Fibroblast of lung (primary cell): ENCODE data around the gene IQGAP2. TPM values are rescaled to one million over a fixed set of nuclear protein-coding genes. Genes with fewer than 3 reads are reported as not detected.

Source experiments
- DNase-seq, 2 donors: peaks; one replicate each; pipeline versions ENCODE4 v3.0.0 to v3.0.0-alpha.2; 2010; ENCODE audit warnings: low read depth in 2 of 2
- H2AFZ ChIP-seq: 2 replicates; pipeline ENCODE4 v1.5.1; 2012; ENCODE audit warnings: low read length, control low read depth, inconsistent platforms
- H3K27ac ChIP-seq: 2 replicates; pipeline ENCODE4 v1.5.1; 2011; ENCODE audit warnings: low read length, control low read depth; ENCODE audit not compliant: insufficient read depth
- H3K27me3 ChIP-seq: 2 replicates; pipeline ENCODE4 v1.5.1; 2011; ENCODE audit warnings: mild to moderate bottlenecking, low read length; ENCODE audit not compliant: control insufficient read depth, insufficient read depth
- H3K36me3 ChIP-seq: 2 replicates; pipeline ENCODE4 v1.5.1; 2011; ENCODE audit warnings: low read length; ENCODE audit not compliant: control insufficient read depth, insufficient read depth
- H3K4me1 ChIP-seq: 2 replicates; pipeline ENCODE4 v1.5.1; 2011; ENCODE audit warnings: low read length; ENCODE audit not compliant: control insufficient read depth, insufficient read depth; ENCODE audit errors: extremely low read depth
- H3K4me2 ChIP-seq: 2 replicates; pipeline ENCODE4 v1.5.1; 2011; ENCODE audit warnings: low read length, control low read depth; ENCODE audit not compliant: insufficient read depth; ENCODE audit errors: extremely low read depth
- H3K4me3 ChIP-seq, 4 experiments: fragments of 200-600 bp in 1 of 4; sonication (generic) in 1 of 4; replicated peaks in 1 of 4; 2 replicates each; pipeline ENCODE4 v1.5.1; 2011 to 2016; ENCODE audit warnings: low read length in 4 of 4, low read depth in 3 of 4, mild to moderate bottlenecking in 3 of 4, control low read depth in 2 of 4, inconsistent platforms in 1 of 4, mixed read lengths in 1 of 4; ENCODE audit not compliant: insufficient read depth in 1 of 4; ENCODE audit errors: control extremely low read depth in 1 of 4
- H3K79me2 ChIP-seq: 2 replicates; pipeline ENCODE4 v1.5.1; 2012; ENCODE audit warnings: mild to moderate bottlenecking, low read length, inconsistent platforms; ENCODE audit not compliant: control insufficient read depth, insufficient read depth
- H3K9ac ChIP-seq: 2 replicates; pipeline ENCODE4 v1.5.1; 2011; ENCODE audit warnings: mild to moderate bottlenecking, low read length, control low read depth; ENCODE audit not compliant: insufficient read depth
- H3K9me3 ChIP-seq: 2 replicates; pipeline ENCODE4 v1.5.1; 2012; ENCODE audit warnings: low read depth, low read length; ENCODE audit not compliant: control insufficient read depth, insufficient read depth
- H4K20me1 ChIP-seq: 2 replicates; pipeline ENCODE4 v1.5.1; 2011; ENCODE audit warnings: low read length; ENCODE audit not compliant: control insufficient read depth, insufficient read depth; ENCODE audit errors: extremely low read depth
- CTCF ChIP-seq, 2 donors: IDR thresholded peaks in 1 of 2; conservative IDR thresholded peaks in 1 of 2; 1 replicate in 1 of 2; 2 replicates in 1 of 2; pipeline ENCODE4 v1.5.1; 2011 to 2012; ENCODE audit warnings: low read length in 2 of 2, control low read depth in 1 of 2, inconsistent platforms in 1 of 2, low read depth in 1 of 2, mild to moderate bottlenecking in 1 of 2
- EZH2 ChIP-seq: IDR thresholded peaks from 2 replicates; pipeline ENCODE4 v1.5.1; 2012; ENCODE audit warnings: low read length, control low read depth, mild to moderate bottlenecking; ENCODE audit errors: missing control alignments
- polyA plus RNA-seq, 2 donors: library from polyadenylated mRNA; depleted of rRNA in 1 of 2; stranded (reverse) in 1 of 2; unstranded in 1 of 2; fragments of >200 nt; gene quantifications; 2 replicates each; pipeline ENCODE4 v1.2.1, GENCODE V29; 2011 to 2012; ENCODE audit warnings: missing spikeins in 1 of 2
- total RNA-seq: library from RNA; depleted of rRNA; stranded (reverse); fragments of >200 nt; gene quantifications from 2 replicates; pipeline ENCODE4 v1.2.1, GENCODE V29; 2014

Gene IQGAP2
- total and polyA plus RNA-seq, 2 donors (not counting 1 experiment from before 2014, with no cell fraction given) = 5.1 to 7.9 TPM

- H3K9me3 ChIP-seq = no peaks in the 10 kb centered on the region
- H3K4me2 ChIP-seq = no peak overlapping the region
- H3K4me3 ChIP-seq = no peak overlapping the region
- no peaks in the 10 kb centered on the region for H3K36me3 ChIP-seq
- H3K27me3 ChIP-seq = no peaks in the 10 kb centered on the region
- no peak overlapping the region for H3K27ac ChIP-seq
- TF ChIP-seq CTCF (conservative IDR thresholded peaks at IDR 0.05 in 1 of 2, IDR thresholded peaks at IDR 0.05 in 1 of 2; ENCODE audit: low read depth in 1 of 2, low read length in 2 of 2) = no peak
- no peak for TF ChIP-seq EZH2
- no peak overlapping the region for H2AFZ ChIP-seq
- no peaks in the 10 kb centered on the region for H3K4me1 ChIP-seq
- no peaks in the 10 kb centered on the region for H4K20me1 ChIP-seq
- H3K9ac ChIP-seq = no peak overlapping the region
- DNase-seq = no peak
- no peaks in the 10 kb centered on the region for H3K79me2 ChIP-seq
Measured at GRCh38 chr5:76379855-76380254, 23.2 kb upstream of the IQGAP2 start.

- Histone ChIP-seq H3K4me1 (no peaks in the 10 kb centered on the region), H3K79me2 (no peaks in the 10 kb centered on the region), H2AFZ (no peak overlapping the region), H3K27me3 (no peaks in the 10 kb centered on the region), H3K4me3 (no peak overlapping the region), H3K27ac (no peak overlapping the region), H3K36me3 (no peaks in the 10 kb centered on the region), H4K20me1 (no peaks in the 10 kb centered on the region), H3K9ac (no peak overlapping the region), H3K9me3 (no peaks in the 10 kb centered on the region), H3K4me2 (no peak overlapping the region)
- TF ChIP-seq CTCF (conservative IDR thresholded peaks at IDR 0.05 in 1 of 2, IDR thresholded peaks at IDR 0.05 in 1 of 2; ENCODE audit: low read depth in 1 of 2, low read length in 2 of 2) (no peak), EZH2 (no peak)
- no peak for DNase-seq
Measured at GRCh38 chr5:76380346-76381066, 22.6 kb upstream of the IQGAP2 start.

GRCh38 chr5:76383126-76383832 lies 19.8 kb upstream of the IQGAP2 start:
- TF ChIP-seq CTCF (conservative IDR thresholded peaks at IDR 0.05 in 1 of 2, IDR thresholded peaks at IDR 0.05 in 1 of 2; ENCODE audit: low read depth in 1 of 2, low read length in 2 of 2) (no peak), EZH2 (no peak)
- no peaks in the 10 kb centered on the region for H3K36me3 ChIP-seq

More at GRCh38 chr5:76383126-76383832, 19.8 kb upstream of the IQGAP2 start:
- Histone ChIP-seq H2AFZ (no peak overlapping the region), H3K4me1 (no peaks in the 10 kb centered on the region), H3K9me3 (no peaks in the 10 kb centered on the region), H3K4me2 (no peak overlapping the region), H3K79me2 (no peaks in the 10 kb centered on the region), H4K20me1 (no peaks in the 10 kb centered on the region), H3K9ac (no peak overlapping the region), H3K27ac (no peak overlapping the region), H3K4me3 (no peak overlapping the region), H3K27me3 (no peaks in the 10 kb centered on the region)
- no peak for DNase-seq
